Endothelial cell of umbilical vein (primary cell): Measurements from ENCODE around the gene NR1D2. TPM values are rescaled to one million over a fixed set of nuclear protein-coding genes. Genes with fewer than 3 reads are reported as not detected.

Source experiments
- BruUV-seq: library from RNA; stranded (reverse); fragments of 400-500 nt; replicated peaks from 2 replicates; lab custom pipeline; 2021; lab: Mats Ljungman, UMichigan
- CTCF ChIA-PET: fragments of 300-600, 350-600 bp; sonication (Branson Sonifier 250); formaldehyde crosslinking; loops from one replicate; lab custom pipeline; 2021; ENCODE audit warnings: antibody characterized with exemption, inconsistent platforms; lab: Charles Lee
- POLR2A ChIA-PET: fragments of 300-600, 350-600 bp; sonication (Branson Sonifier 250); formaldehyde crosslinking; loops from one replicate; lab custom pipeline; 2021; ENCODE audit warnings: antibody characterized with exemption, inconsistent platforms; lab: Charles Lee
- DNase-seq: peaks from one replicate; pipeline ENCODE4 v3.0.0-alpha.2; 2011; ENCODE audit warnings: low read depth, low spot score
- FAIRE-seq: peaks from 2 replicates; lab custom pipeline; 2011; peaks lifted over from hg19 to GRCh38; lab: Jason Lieb, UNC
- H2AFZ ChIP-seq: 2 replicates; pipeline ENCODE4 v1.6.0; 2012; ENCODE audit warnings: low read depth, low read length, control low read depth, inconsistent platforms
- H3K27ac ChIP-seq: 2 replicates; pipeline ENCODE4 v1.5.1; 2011; ENCODE audit warnings: low read depth, mild to moderate bottlenecking, control low read depth, low read length, moderate library complexity; ENCODE audit not compliant: insufficient read depth
- H3K27me3 ChIP-seq, 2 experiments: 2 replicates each; pipeline versions ENCODE4 v1.6.0 to v1.6.1; 2011; ENCODE audit warnings: low read length in 2 of 2, mixed read lengths in 1 of 2; ENCODE audit not compliant: control insufficient read depth in 2 of 2, insufficient read depth in 2 of 2
- H3K36me3 ChIP-seq, 2 experiments: 2 replicates in 1 of 2; 3 replicates in 1 of 2; pipeline ENCODE4 v1.5.1; 2011; ENCODE audit warnings: low read length in 2 of 2, mild to moderate bottlenecking in 1 of 2, moderate library complexity in 1 of 2; ENCODE audit not compliant: control insufficient read depth in 2 of 2, insufficient read depth in 2 of 2; ENCODE audit errors: extremely low read depth in 1 of 2
- H3K4me1 ChIP-seq: 3 replicates; pipeline ENCODE4 v1.5.1; 2011; ENCODE audit warnings: mild to moderate bottlenecking, low read length; ENCODE audit not compliant: control insufficient read depth, insufficient read depth; ENCODE audit errors: extremely low read depth
- H3K4me2 ChIP-seq: 2 replicates; pipeline ENCODE4 v1.6.1; 2011; ENCODE audit warnings: low read length, control low read depth, mixed read lengths; ENCODE audit not compliant: insufficient read depth
- H3K4me3 ChIP-seq, 3 experiments: fragments of 200-600 bp in 1 of 3; sonication (generic), shearing (Covaris generic) in 1 of 3; replicated peaks in 1 of 3; 2 replicates each; pipeline ENCODE4 v1.5.1; 2011 to 2016; ENCODE audit warnings: control low read depth in 3 of 3, low read length in 3 of 3, mild to moderate bottlenecking in 2 of 3, inconsistent platforms in 1 of 3, low read depth in 1 of 3, moderate library complexity in 1 of 3; ENCODE audit not compliant: insufficient read depth in 1 of 3
- H3K79me2 ChIP-seq: 2 replicates; pipeline ENCODE4 v1.6.0; 2012; ENCODE audit warnings: low read length, inconsistent platforms; ENCODE audit not compliant: control insufficient read depth, insufficient read depth
- H3K9ac ChIP-seq: replicated peaks from 2 replicates; pipeline ENCODE3; 2011; ENCODE audit warnings: low read length, control low read depth; ENCODE audit not compliant: insufficient read depth; ENCODE audit errors: extremely low read depth
- H3K9me1 ChIP-seq: replicated peaks from 3 replicates; pipeline ENCODE4 v1.6.0; 2011; ENCODE audit warnings: mild to moderate bottlenecking, low read length; ENCODE audit not compliant: control insufficient read depth, insufficient read depth; ENCODE audit errors: extremely low read depth
- H3K9me3 ChIP-seq: replicated peaks from 2 replicates; pipeline ENCODE4 v1.5.1; 2012; ENCODE audit warnings: low read length, inconsistent platforms; ENCODE audit not compliant: control insufficient read depth, insufficient read depth
- H4K20me1 ChIP-seq: replicated peaks from 2 replicates; pipeline ENCODE3; 2011; ENCODE audit warnings: mild to moderate bottlenecking, low read length; ENCODE audit not compliant: control insufficient read depth, insufficient read depth; ENCODE audit errors: extremely low read depth
- EZH2 ChIP-seq: IDR thresholded peaks from 2 replicates; pipeline ENCODE4 v1.6.1; 2012; ENCODE audit warnings: borderline replicate concordance, low read depth, mild to moderate bottlenecking, moderate library complexity, low read length, inconsistent platforms; ENCODE audit not compliant: severe bottlenecking
- FOS ChIP-seq: IDR thresholded peaks from 2 replicates; pipeline ENCODE4 v1.6.1; 2011; ENCODE audit warnings: mild to moderate bottlenecking, low read length, moderate library complexity, borderline replicate concordance; ENCODE audit not compliant: insufficient read depth
- GATA2 ChIP-seq: IDR thresholded peaks from 2 replicates; pipeline ENCODE4 v1.7.0; 2011; ENCODE audit warnings: low read depth, mild to moderate bottlenecking, moderate library complexity, mixed read lengths, low read length; ENCODE audit not compliant: insufficient read length, insufficient read depth
- JUN ChIP-seq: IDR thresholded peaks from 2 replicates; pipeline ENCODE4 v1.6.1; 2011; ENCODE audit warnings: borderline replicate concordance, low read depth; ENCODE audit not compliant: insufficient read length, insufficient read depth
- MYC ChIP-seq: IDR thresholded peaks from one replicate; pipeline ENCODE4 v1.6.1; 2011; ENCODE audit warnings: mild to moderate bottlenecking, low read depth, low read length
- POLR2A ChIP-seq: IDR thresholded peaks from 2 replicates; pipeline ENCODE4 v1.6.1; 2012; ENCODE audit warnings: low read depth, mild to moderate bottlenecking, control low read depth, low read length
- POLR2AphosphoS5 ChIP-seq: IDR thresholded peaks from 2 replicates; pipeline ENCODE4 v1.6.1; 2012; ENCODE audit warnings: low read depth, mild to moderate bottlenecking, control low read depth, low read length, moderate library complexity; ENCODE audit not compliant: insufficient read depth
- dilution Hi-C: fragments of 300-500 bp; cut with MboI; formaldehyde crosslinking; loops from one replicate; pipeline ENCODE4 v1.15.0; 2019; ENCODE audit warnings: low sequenced_read_pairs; ENCODE audit not compliant: extremely low pct_ligation_motif_present
- intact Hi-C: fragments of 100-400 bp; cut with micrococcal nuclease; formaldehyde crosslinking; loops from one replicate; pipeline ENCODE4 v1.10.0; 2022
- polyA plus RNA-seq, 4 experiments: library from polyadenylated mRNA; depleted of rRNA in 3 of 4; stranded (reverse) in 3 of 4; unstranded in 1 of 4; fragments of >200 nt; gene quantifications; 2 replicates each; pipeline versions ENCODE4 v1.2.1 to v1.2.3, GENCODE V29; 2011 to 2012; ENCODE audit warnings: missing spikeins in 1 of 4
- total RNA-seq: library from RNA; stranded (reverse); gene quantifications from 2 replicates; pipeline ENCODE4 v1.2.3, GENCODE V29; 2021
- TF ChIP-seq, protein P1 (sequence below), 2 donors: IDR thresholded peaks; 1 replicate in 1 of 2; 2 replicates in 1 of 2; pipeline ENCODE4 v1.5.1; 2011; ENCODE audit warnings: low read length in 2 of 2, mild to moderate bottlenecking in 2 of 2, moderate library complexity in 2 of 2, control low read depth in 1 of 2, inconsistent platforms in 1 of 2, low read depth in 1 of 2; ENCODE audit not compliant: insufficient read depth in 1 of 2; ENCODE audit errors: extremely low read depth in 1 of 2
- TF ChIP-seq, protein P2 (sequence below): IDR thresholded peaks from 2 replicates; pipeline ENCODE4 v1.6.1; 2011; ENCODE audit not compliant: insufficient read depth, insufficient read length

The NR1D2 gene
- total and polyA plus RNA-seq, 2 donors (not counting 3 experiments of a cell fraction or from before 2014, with no cell fraction given): 4.3 to 14.6 TPM

DNA sequence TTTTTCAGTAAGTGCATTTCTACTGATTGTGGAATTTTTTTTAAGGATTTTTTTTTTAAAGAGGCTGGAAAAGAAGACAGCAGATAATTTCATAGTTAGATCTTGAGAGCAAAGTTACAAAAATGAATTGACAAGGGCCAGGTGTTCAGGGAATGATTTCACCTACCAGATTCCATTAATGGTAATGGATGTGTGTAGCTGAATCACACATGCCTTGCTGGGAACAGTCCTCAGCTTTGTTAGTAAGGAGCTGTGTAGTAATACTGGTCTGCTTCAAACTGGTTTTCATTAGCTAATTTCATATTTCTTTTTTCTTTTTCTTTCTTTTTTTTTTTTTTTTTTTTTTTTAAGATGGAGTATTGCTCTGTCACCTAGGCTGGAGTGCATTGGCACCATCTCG, 16.0 kb downstream of the NR1D2 start:
- Histone ChIP-seq H3K36me3 (peaks cover 2 to 3% of the 10 kb centered on the region in 2 experiments), H3K9me1 (no peaks in the 10 kb centered on the region), H4K20me1 (no peaks in the 10 kb centered on the region), H3K4me1 (peaks cover 21% of the 10 kb centered on the region), H3K27me3 (no peaks in the 10 kb centered on the region), H3K27ac (no peak overlapping the region), H3K79me2 (no peaks in the 10 kb centered on the region), H3K4me2 (no peak overlapping the region), H3K9me3 (no peaks in the 10 kb centered on the region), H3K4me3 (no peak overlapping the region), H2AFZ (no peak overlapping the region), H3K9ac (no peak overlapping the region)
- CTCF ChIA-PET: interaction anchor here (1.1 kb wide), 1 partner anchor 70 kb away, joined by 4 read pairs; no protein-coding TSS in a partner anchor
- POLR2A ChIA-PET: interaction anchor here (1.6 kb wide), 1 partner anchor 44 kb away, joined by 5 read pairs; the partner anchor contains the start of genes NKIRAS1 and RPL15
- DNase-seq (no peak), FAIRE-seq (no peak)
- intact Hi-C loops: no loop called here
- dilution Hi-C loops: no loop called here
- no peak for TF ChIP-seq JUN
- TF ChIP-seq POLR2AphosphoS5: no peak
- TF ChIP-seq EZH2: no peak
- TF ChIP-seq MYC: no peak
- no peak for TF ChIP-seq GATA2
- TF ChIP-seq, protein P1, sequence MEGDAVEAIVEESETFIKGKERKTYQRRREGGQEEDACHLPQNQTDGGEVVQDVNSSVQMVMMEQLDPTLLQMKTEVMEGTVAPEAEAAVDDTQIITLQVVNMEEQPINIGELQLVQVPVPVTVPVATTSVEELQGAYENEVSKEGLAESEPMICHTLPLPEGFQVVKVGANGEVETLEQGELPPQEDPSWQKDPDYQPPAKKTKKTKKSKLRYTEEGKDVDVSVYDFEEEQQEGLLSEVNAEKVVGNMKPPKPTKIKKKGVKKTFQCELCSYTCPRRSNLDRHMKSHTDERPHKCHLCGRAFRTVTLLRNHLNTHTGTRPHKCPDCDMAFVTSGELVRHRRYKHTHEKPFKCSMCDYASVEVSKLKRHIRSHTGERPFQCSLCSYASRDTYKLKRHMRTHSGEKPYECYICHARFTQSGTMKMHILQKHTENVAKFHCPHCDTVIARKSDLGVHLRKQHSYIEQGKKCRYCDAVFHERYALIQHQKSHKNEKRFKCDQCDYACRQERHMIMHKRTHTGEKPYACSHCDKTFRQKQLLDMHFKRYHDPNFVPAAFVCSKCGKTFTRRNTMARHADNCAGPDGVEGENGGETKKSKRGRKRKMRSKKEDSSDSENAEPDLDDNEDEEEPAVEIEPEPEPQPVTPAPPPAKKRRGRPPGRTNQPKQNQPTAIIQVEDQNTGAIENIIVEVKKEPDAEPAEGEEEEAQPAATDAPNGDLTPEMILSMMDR (IDR thresholded peaks at IDR 0.05; ENCODE audit: extremely low read depth in 1 of 2, insufficient read depth in 1 of 2, low read depth in 1 of 2, low read length in 2 of 2): no peak
- TF ChIP-seq, protein P2, sequence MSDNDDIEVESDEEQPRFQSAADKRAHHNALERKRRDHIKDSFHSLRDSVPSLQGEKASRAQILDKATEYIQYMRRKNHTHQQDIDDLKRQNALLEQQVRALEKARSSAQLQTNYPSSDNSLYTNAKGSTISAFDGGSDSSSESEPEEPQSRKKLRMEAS: no peak
- no peak for TF ChIP-seq POLR2A
- TF ChIP-seq FOS: no peak
- no TSS peak for BruUV-seq
